Nephron progenitor cell (in vitro differentiated cells): ENCODE data around the gene CBLB.

Experiments used
- DNase-seq: peaks from one replicate; pipeline ENCODE4 v3.0.0; 2021
- H3K27ac Mint-ChIP-seq: 2 replicates; pipeline ENCODE4 v1.8.0; 2021; ENCODE audit warnings: mild to moderate bottlenecking, moderate library complexity, mixed read lengths
- H3K27me3 Mint-ChIP-seq: 2 replicates; pipeline ENCODE4 v1.8.0; 2021; ENCODE audit warnings: mild to moderate bottlenecking, low read depth, mixed read lengths; ENCODE audit not compliant: poor library complexity
- H3K36me3 Mint-ChIP-seq: 2 replicates; pipeline ENCODE4 v1.8.0; 2021; ENCODE audit warnings: low read depth, mixed read lengths
- H3K4me1 Mint-ChIP-seq: 2 replicates; pipeline ENCODE4 v1.8.0; 2021; ENCODE audit warnings: mixed read lengths
- H3K4me3 Mint-ChIP-seq: 2 replicates; pipeline ENCODE4 v1.8.0; 2021; ENCODE audit warnings: mild to moderate bottlenecking, moderate library complexity, mixed read lengths
- H3K9me3 Mint-ChIP-seq: 2 replicates; pipeline ENCODE4 v1.8.0; 2021; ENCODE audit warnings: mild to moderate bottlenecking, moderate library complexity, mixed read lengths
- TF ChIP-seq, protein P1 (sequence below): fragments of 200-600 bp; sonication (generic); IDR thresholded peaks from 2 replicates; pipeline ENCODE4 v1.5.0; 2021; ENCODE audit warnings: antibody characterized with exemption

CBLB gene

DNA sequence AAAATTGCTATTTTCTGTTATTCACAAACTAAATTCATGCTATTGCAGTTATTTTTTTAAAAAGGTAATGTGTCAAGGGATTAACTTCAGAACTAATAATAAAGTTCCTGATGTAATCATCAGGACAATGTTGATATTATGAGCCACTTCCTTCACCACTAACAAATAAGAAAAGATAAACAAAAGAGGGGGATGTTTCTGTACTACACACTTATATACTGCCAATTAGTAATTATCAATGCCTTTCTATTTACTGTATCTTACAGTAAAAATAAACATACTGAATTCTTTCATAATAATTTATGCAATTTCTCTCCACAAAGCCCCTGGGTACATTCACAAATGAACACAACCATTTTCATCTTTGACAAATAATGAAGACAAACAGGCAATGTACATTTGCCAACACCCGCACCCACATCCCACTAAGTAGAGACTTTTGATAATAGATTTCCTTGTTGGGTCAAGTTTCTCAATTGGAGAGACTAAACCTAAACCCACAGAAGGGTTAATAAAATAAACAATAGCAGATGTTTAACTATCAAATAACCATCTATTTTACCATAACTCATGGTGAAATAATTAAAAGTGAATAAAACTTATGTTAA is 3.7 kb downstream of the CBLB start:
- Mint-ChIP-seq H3K4me1 (peaks cover 46% of the 10 kb centered on the region), H3K4me3 (peak overlapping the region; percentile 17)
- TF ChIP-seq, protein P1, sequence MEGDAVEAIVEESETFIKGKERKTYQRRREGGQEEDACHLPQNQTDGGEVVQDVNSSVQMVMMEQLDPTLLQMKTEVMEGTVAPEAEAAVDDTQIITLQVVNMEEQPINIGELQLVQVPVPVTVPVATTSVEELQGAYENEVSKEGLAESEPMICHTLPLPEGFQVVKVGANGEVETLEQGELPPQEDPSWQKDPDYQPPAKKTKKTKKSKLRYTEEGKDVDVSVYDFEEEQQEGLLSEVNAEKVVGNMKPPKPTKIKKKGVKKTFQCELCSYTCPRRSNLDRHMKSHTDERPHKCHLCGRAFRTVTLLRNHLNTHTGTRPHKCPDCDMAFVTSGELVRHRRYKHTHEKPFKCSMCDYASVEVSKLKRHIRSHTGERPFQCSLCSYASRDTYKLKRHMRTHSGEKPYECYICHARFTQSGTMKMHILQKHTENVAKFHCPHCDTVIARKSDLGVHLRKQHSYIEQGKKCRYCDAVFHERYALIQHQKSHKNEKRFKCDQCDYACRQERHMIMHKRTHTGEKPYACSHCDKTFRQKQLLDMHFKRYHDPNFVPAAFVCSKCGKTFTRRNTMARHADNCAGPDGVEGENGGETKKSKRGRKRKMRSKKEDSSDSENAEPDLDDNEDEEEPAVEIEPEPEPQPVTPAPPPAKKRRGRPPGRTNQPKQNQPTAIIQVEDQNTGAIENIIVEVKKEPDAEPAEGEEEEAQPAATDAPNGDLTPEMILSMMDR: no peak

DNA sequence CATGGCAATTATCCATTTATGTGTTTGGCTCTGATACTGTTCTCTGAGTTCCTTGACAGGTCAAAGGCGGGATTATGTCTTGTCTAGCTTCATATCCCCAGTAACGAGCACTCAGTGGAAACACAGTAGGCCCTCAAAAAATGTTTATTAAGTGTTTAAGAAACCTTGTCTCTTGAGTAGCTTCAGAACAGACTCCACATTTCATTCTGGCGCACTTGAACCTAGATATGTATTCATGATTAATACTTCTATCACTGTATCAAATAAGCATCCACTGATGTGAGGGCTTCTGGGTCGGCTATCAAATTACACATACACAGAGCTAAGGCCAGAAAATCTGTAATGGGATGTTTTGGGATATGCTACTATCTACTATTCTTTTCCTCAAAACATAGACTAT is 4.6 kb downstream of the CBLB start:
- H3K4me1 Mint-ChIP-seq: peaks cover 37% of the 10 kb centered on the region
- H3K4me3 Mint-ChIP-seq: no peak overlapping the region
- H3K27me3 Mint-ChIP-seq: no peaks in the 10 kb centered on the region
- peaks cover 28% of the 10 kb centered on the region for H3K36me3 Mint-ChIP-seq
- TF ChIP-seq, protein P1: no peak
- H3K9me3 Mint-ChIP-seq: no peaks in the 10 kb centered on the region
- no peak for DNase-seq
- no peak overlapping the region for H3K27ac Mint-ChIP-seq

More for the DNA sequence above, 3.7 kb downstream of the CBLB start:
- Mint-ChIP-seq H3K27ac (no peak overlapping the region), H3K9me3 (no peaks in the 10 kb centered on the region), H3K36me3 (peaks cover 23% of the 10 kb centered on the region), H3K27me3 (no peaks in the 10 kb centered on the region)
- DNase-seq: no peak

DNA sequence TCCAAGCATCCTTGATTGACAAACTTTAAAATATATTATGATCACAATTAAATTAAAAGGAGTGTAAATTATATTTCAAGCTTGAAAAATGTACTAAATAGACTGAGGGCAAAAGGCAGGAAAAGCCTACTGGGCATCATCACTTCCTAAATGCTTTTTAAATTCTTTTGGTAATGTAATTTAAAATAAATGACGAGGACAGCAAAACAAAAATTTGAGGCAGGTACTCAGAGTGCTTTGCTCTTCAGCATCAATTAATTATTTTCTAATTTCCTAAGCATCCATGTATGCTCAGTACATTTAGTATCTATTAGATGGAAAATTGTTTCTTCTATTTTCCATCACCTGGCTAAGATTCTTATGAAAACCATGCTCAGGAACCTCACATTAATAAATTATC is 5.2 kb downstream of the CBLB start:
- H3K27me3 Mint-ChIP-seq: no peaks in the 10 kb centered on the region
- H3K27ac Mint-ChIP-seq: no peak overlapping the region
- no peak for DNase-seq
- no peaks in the 10 kb centered on the region for H3K9me3 Mint-ChIP-seq
- peaks cover 37% of the 10 kb centered on the region for H3K4me1 Mint-ChIP-seq
- TF ChIP-seq, protein P1: no peak
- peaks cover 31% of the 10 kb centered on the region for H3K36me3 Mint-ChIP-seq
- no peak overlapping the region for H3K4me3 Mint-ChIP-seq

DNA sequence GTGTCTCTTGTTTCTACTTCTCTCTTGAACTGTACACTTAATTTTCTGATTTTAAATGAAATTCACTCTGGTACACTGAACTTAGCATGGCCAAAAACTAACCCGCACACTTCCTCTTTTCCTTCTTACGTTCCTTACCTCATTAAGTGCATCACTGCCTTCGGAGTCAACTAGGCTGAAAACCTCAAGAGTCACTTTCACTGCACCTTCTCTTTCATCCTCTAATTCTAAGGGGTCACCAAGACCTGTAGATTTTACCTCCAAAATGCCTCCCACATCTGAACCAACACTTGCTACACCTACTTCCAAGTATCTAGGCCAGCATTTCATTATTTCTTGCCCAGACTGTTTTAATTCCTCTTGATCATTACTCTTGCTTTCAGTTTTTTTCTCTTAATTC is 6.6 kb downstream of the CBLB start:
- DNase-seq: no peak
- TF ChIP-seq, protein P1: no peak
- Mint-ChIP-seq H3K9me3 (no peaks in the 10 kb centered on the region), H3K27ac (no peak overlapping the region), H3K4me3 (no peak overlapping the region), H3K27me3 (no peaks in the 10 kb centered on the region), H3K4me1 (peaks cover 28% of the 10 kb centered on the region), H3K36me3 (peaks cover 40% of the 10 kb centered on the region)

- Mint-ChIP-seq H3K4me1 (peaks cover 12% of the 10 kb centered on the region), H3K4me3 (no peak overlapping the region), H3K27ac (no peak overlapping the region), H3K9me3 (no peaks in the 10 kb centered on the region), H3K27me3 (no peaks in the 10 kb centered on the region), H3K36me3 (peaks cover 49% of the 10 kb centered on the region)
- DNase-seq: no peak
- TF ChIP-seq, protein P1: no peak
Measured at GRCh38 chr3:105860641-105861040, 8.2 kb downstream of the CBLB start.

DNA sequence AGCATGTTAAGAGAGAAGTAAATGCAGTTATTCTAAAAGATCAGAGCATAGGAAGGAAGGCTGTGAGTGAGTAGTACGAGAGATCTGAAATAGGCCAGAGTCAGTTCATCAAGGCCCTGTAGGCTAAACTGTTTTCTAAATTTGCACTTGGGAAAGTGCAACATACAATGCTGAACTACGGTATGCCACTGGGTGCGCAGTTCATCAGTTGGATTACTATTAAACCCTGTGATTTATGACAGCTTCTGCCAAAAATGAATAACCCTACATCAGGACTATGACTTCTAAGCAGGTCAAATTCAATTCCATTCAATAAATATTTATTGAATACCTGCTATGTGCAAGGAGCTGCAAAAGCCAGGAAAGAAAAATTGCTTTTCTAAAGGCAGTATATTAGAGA is 10.8 kb downstream of the CBLB start:
- no peaks in the 10 kb centered on the region for H3K9me3 Mint-ChIP-seq
- H3K27ac Mint-ChIP-seq: no peak overlapping the region
- H3K4me3 Mint-ChIP-seq: no peak overlapping the region
- no peaks in the 10 kb centered on the region for H3K27me3 Mint-ChIP-seq
- H3K36me3 Mint-ChIP-seq: peaks cover 59% of the 10 kb centered on the region
- no peak for DNase-seq
- no peaks in the 10 kb centered on the region for H3K4me1 Mint-ChIP-seq
- TF ChIP-seq, protein P1: no peak
